ENCODE measurements around the gene CRIP2.

The CRIP2 gene

DNA sequence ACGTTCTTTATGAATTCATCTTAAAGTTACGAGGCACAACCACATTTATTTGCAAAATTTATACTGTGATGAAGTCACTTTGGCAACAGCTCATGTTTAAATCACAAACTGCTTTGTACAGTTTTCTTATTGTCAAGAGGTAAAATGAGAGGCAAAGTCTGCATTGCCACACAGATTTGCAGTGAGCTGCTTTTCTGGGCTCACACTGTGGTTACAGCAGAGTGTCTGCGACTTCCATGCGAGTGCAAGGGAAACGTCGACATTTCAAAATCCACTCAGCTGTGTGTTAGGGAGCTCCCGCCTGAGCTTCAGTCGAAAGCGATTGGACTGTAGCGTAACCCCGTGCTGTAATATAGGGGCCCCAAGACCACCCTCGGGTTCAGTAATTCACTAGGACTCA, 42.0 kb upstream of the CRIP2 start:
- Histone ChIP-seq H4K20me1 (ENCODE audit: insufficient read depth, low read length) (no peaks in the 10 kb centered on the region), H3K4me3 (ENCODE audit: low read depth, low read length, poor library complexity, severe bottlenecking) (no peak overlapping the region), H3K9ac (ENCODE audit: low read length) (no peak overlapping the region), H3F3A (ENCODE audit: insufficient read depth, low read length) (peaks cover 6% of the 10 kb centered on the region; the same call in 1 of the 2 replicates), H3K9me3 (ENCODE audit: low read length) (peaks cover 29% of the 10 kb centered on the region), H3K36me3 (ENCODE audit: insufficient read depth, low read length) (peaks cover 78% of the 10 kb centered on the region), H3K9me2 (ENCODE audit: low read depth, low read length) (no peaks in the 10 kb centered on the region), H2AFZ (ENCODE audit: low read length) (no peak overlapping the region), H3K4me2 (ENCODE audit: low read length) (no peak overlapping the region), H3K79me2 (ENCODE audit: insufficient read depth, low read length) (peaks cover 87% of the 10 kb centered on the region), H3K27ac (ENCODE audit: low read depth, low read length, poor library complexity, severe bottlenecking) (no peak overlapping the region), H3K4me1 (ENCODE audit: insufficient read depth, low read length, severe bottlenecking) (no peaks in the 10 kb centered on the region), H3K27me3 (ENCODE audit: insufficient read depth, low read length) (no peaks in the 10 kb centered on the region)
- TF ChIP-seq, protein P1, sequence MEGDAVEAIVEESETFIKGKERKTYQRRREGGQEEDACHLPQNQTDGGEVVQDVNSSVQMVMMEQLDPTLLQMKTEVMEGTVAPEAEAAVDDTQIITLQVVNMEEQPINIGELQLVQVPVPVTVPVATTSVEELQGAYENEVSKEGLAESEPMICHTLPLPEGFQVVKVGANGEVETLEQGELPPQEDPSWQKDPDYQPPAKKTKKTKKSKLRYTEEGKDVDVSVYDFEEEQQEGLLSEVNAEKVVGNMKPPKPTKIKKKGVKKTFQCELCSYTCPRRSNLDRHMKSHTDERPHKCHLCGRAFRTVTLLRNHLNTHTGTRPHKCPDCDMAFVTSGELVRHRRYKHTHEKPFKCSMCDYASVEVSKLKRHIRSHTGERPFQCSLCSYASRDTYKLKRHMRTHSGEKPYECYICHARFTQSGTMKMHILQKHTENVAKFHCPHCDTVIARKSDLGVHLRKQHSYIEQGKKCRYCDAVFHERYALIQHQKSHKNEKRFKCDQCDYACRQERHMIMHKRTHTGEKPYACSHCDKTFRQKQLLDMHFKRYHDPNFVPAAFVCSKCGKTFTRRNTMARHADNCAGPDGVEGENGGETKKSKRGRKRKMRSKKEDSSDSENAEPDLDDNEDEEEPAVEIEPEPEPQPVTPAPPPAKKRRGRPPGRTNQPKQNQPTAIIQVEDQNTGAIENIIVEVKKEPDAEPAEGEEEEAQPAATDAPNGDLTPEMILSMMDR (IDR thresholded peaks at IDR 0.05; ENCODE audit: low read length), result no peak
- no peak for TF ChIP-seq EZH2 (IDR thresholded peaks at IDR 0.05; ENCODE audit: borderline replicate concordance, low read length)

DNA sequence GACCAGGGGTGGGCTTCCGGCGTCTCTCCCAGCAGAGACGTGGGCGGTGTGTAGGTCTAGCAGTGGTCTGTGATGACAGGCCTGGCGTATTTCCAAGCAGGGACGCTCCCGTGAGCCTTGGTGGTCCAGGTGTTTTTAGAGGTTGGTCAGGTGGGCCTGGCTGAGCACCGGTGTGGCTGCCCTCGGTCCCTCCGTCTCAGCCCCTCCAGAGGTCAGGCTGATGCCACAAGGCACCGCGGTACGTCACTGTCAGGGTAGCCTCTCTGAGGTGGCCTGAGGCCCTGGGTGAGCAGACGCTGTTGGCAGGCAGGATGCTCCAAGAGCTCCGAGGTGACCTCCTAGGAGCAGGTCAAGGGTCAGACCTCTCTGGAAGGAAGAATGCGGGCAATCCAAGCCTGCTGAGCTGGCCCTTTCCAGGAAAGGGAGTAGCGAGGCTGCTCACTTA, 41.4 kb upstream of the CRIP2 start:
- Histone ChIP-seq H3K79me2 (ENCODE audit: insufficient read depth, low read length) (peaks cover 87% of the 10 kb centered on the region), H3K4me2 (ENCODE audit: low read length) (no peak overlapping the region), H3K9me2 (ENCODE audit: low read depth, low read length) (no peaks in the 10 kb centered on the region), H3K27me3 (ENCODE audit: insufficient read depth, low read length) (no peaks in the 10 kb centered on the region), H3K27ac (ENCODE audit: low read depth, low read length, poor library complexity, severe bottlenecking) (no peak overlapping the region), H3K9ac (ENCODE audit: low read length) (no peak overlapping the region), H3K9me3 (ENCODE audit: low read length) (peaks cover 29% of the 10 kb centered on the region), H3K4me3 (ENCODE audit: low read depth, low read length, poor library complexity, severe bottlenecking) (no peak overlapping the region), H3F3A (ENCODE audit: insufficient read depth, low read length) (peaks cover 6% of the 10 kb centered on the region; the same call in 1 of the 2 replicates), H3K36me3 (ENCODE audit: insufficient read depth, low read length) (peaks cover 75% of the 10 kb centered on the region), H4K20me1 (ENCODE audit: insufficient read depth, low read length) (no peaks in the 10 kb centered on the region), H2AFZ (ENCODE audit: low read length) (no peak overlapping the region), H3K4me1 (ENCODE audit: insufficient read depth, low read length, severe bottlenecking) (no peaks in the 10 kb centered on the region)
- no peak for TF ChIP-seq EZH2 (IDR thresholded peaks at IDR 0.05; ENCODE audit: borderline replicate concordance, low read length)
- TF ChIP-seq, protein P1 (IDR thresholded peaks at IDR 0.05; ENCODE audit: low read length), result no peak

DNA sequence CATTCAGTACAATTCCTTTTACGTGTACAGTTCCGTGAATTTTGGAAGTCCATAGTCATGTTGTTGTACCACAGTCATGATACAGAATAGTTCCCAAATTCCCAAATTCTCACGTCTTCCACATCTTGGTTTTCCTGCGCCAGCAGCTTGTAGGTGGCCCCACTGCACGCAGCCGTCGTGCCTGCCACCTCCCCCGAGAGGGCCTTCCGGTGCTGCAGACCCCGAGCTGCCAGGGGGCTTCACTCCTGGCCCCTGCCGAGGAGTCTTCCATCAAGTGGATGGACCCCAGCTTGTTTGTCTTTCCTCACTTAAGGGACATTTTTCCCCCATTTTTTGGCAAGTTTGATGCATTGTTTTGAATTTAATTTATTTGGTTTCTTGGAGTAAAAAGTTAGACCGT, 38.2 kb upstream of the CRIP2 start:
- Histone ChIP-seq H3K4me3 (ENCODE audit: low read depth, low read length, poor library complexity, severe bottlenecking) (no peak overlapping the region), H3K4me2 (ENCODE audit: low read length) (no peak overlapping the region), H2AFZ (ENCODE audit: low read length) (no peak overlapping the region), H3K27ac (ENCODE audit: low read depth, low read length, poor library complexity, severe bottlenecking) (peak overlapping the region; percentile 56), H3K9me2 (ENCODE audit: low read depth, low read length) (no peaks in the 10 kb centered on the region), H3K36me3 (ENCODE audit: insufficient read depth, low read length) (peaks cover 73% of the 10 kb centered on the region), H3K4me1 (ENCODE audit: insufficient read depth, low read length, severe bottlenecking) (no peaks in the 10 kb centered on the region), H3K27me3 (ENCODE audit: insufficient read depth, low read length) (no peaks in the 10 kb centered on the region), H3F3A (ENCODE audit: insufficient read depth, low read length) (peaks cover 6% of the 10 kb centered on the region; the same call in 1 of the 2 replicates), H3K79me2 (ENCODE audit: insufficient read depth, low read length) (peaks cover 63% of the 10 kb centered on the region), H4K20me1 (ENCODE audit: insufficient read depth, low read length) (no peaks in the 10 kb centered on the region), H3K9ac (ENCODE audit: low read length) (no peak overlapping the region), H3K9me3 (ENCODE audit: low read length) (peaks cover 17% of the 10 kb centered on the region)
- no peak for TF ChIP-seq EZH2 (IDR thresholded peaks at IDR 0.05; ENCODE audit: borderline replicate concordance, low read length)
